ENCODE measurements around the gene ADGRD1. TPM values are rescaled to one million over a fixed set of nuclear protein-coding genes. Genes with fewer than 3 reads are reported as not detected.
A peak's percentile ranks its signal among the peaks of the same experiment; 100 is the strongest.

ADGRD1 gene
- total RNA-seq, 1 donor from 2014 or later: 8.4 TPM

- no peak overlapping the region for H3K27ac Mint-ChIP-seq
- no peak for DNase-seq (ENCODE audit: low spot score)
- intact Hi-C loops (cut with micrococcal nuclease): no loop called here
- peaks cover 12% of the 10 kb centered on the region for H3K4me1 Mint-ChIP-seq (ENCODE audit: low read depth)
- H3K27me3 Mint-ChIP-seq (ENCODE audit: low read depth): peaks cover 7% of the 10 kb centered on the region
- H3K4me3 Mint-ChIP-seq (ENCODE audit: low read depth): no peak overlapping the region
- H3K9me3 Mint-ChIP-seq: no peaks in the 10 kb centered on the region
- H3K36me3 Mint-ChIP-seq (ENCODE audit: low read depth): no peaks in the 10 kb centered on the region
Measured at GRCh38 chr12:131052063-131052781, 98.5 kb downstream of the ADGRD1 start.

GRCh38 chr12:131052929-131053328, 99.2 kb downstream of the ADGRD1 start:
- no peak overlapping the region for H3K27ac Mint-ChIP-seq
- peaks cover 8% of the 10 kb centered on the region for H3K27me3 Mint-ChIP-seq (ENCODE audit: low read depth)
- no peaks in the 10 kb centered on the region for H3K36me3 Mint-ChIP-seq (ENCODE audit: low read depth)
- no peak for DNase-seq (ENCODE audit: low spot score)
- intact Hi-C loops (cut with micrococcal nuclease): no loop called here
- peaks cover 12% of the 10 kb centered on the region for H3K4me1 Mint-ChIP-seq (ENCODE audit: low read depth)
- no peaks in the 10 kb centered on the region for H3K9me3 Mint-ChIP-seq
- no peak overlapping the region for H3K4me3 Mint-ChIP-seq (ENCODE audit: low read depth)

- H3K27me3 Mint-ChIP-seq (ENCODE audit: low read depth): peaks cover 9% of the 10 kb centered on the region
- intact Hi-C loops (cut with micrococcal nuclease): no loop called here
- no peaks in the 10 kb centered on the region for H3K9me3 Mint-ChIP-seq
- H3K36me3 Mint-ChIP-seq (ENCODE audit: low read depth): no peaks in the 10 kb centered on the region
- no peak overlapping the region for H3K4me3 Mint-ChIP-seq (ENCODE audit: low read depth)
- no peak overlapping the region for H3K27ac Mint-ChIP-seq
- H3K4me1 Mint-ChIP-seq (ENCODE audit: low read depth): peaks cover 12% of the 10 kb centered on the region
- DNase-seq (ENCODE audit: low spot score): no peak
Measured at GRCh38 chr12:131053567-131053966, 99.9 kb downstream of the ADGRD1 start.

- intact Hi-C loops (cut with micrococcal nuclease): no loop called here
Measured at GRCh38 chr12:131054345-131055092, 100.8 kb downstream of the ADGRD1 start.

GRCh38 chr12:131055093-131055465, 101.4 kb downstream of the ADGRD1 start:
- H3K4me3 Mint-ChIP-seq (ENCODE audit: low read depth): no peak overlapping the region
- no peak for DNase-seq (ENCODE audit: low spot score)
- H3K27me3 Mint-ChIP-seq (ENCODE audit: low read depth): peaks cover 9% of the 10 kb centered on the region
- peak overlapping the region; percentile 50 for H3K27ac Mint-ChIP-seq
- intact Hi-C loops (cut with micrococcal nuclease): no loop called here
- H3K36me3 Mint-ChIP-seq (ENCODE audit: low read depth): no peaks in the 10 kb centered on the region
- no peaks in the 10 kb centered on the region for H3K9me3 Mint-ChIP-seq
- H3K4me1 Mint-ChIP-seq (ENCODE audit: low read depth): peaks cover 12% of the 10 kb centered on the region

More at GRCh38 chr12:131054345-131055092, 100.8 kb downstream of the ADGRD1 start:
- Mint-ChIP-seq H3K4me1 (ENCODE audit: low read depth) (peaks cover 12% of the 10 kb centered on the region), H3K27ac (no peak overlapping the region), H3K27me3 (ENCODE audit: low read depth) (peaks cover 9% of the 10 kb centered on the region), H3K36me3 (ENCODE audit: low read depth) (no peaks in the 10 kb centered on the region), H3K4me3 (ENCODE audit: low read depth) (no peak overlapping the region), H3K9me3 (no peaks in the 10 kb centered on the region)
- DNase-seq (ENCODE audit: low spot score): no peak

- Mint-ChIP-seq H3K27me3 (ENCODE audit: low read depth) (peaks cover 9% of the 10 kb centered on the region), H3K27ac (peak overlapping the region; percentile 50), H3K36me3 (ENCODE audit: low read depth) (no peaks in the 10 kb centered on the region), H3K4me1 (ENCODE audit: low read depth) (peaks cover 12% of the 10 kb centered on the region), H3K4me3 (ENCODE audit: low read depth) (no peak overlapping the region), H3K9me3 (no peaks in the 10 kb centered on the region)
- no peak for DNase-seq (ENCODE audit: low spot score)
- intact Hi-C loops (cut with micrococcal nuclease): no loop called here
Measured at GRCh38 chr12:131055596-131056233, 102.0 kb downstream of the ADGRD1 start.

GRCh38 chr12:131056626-131057025, 102.9 kb downstream of the ADGRD1 start:
- intact Hi-C loops (cut with micrococcal nuclease): no loop called here
- H3K27me3 Mint-ChIP-seq (ENCODE audit: low read depth): peaks cover 12% of the 10 kb centered on the region
- no peak for DNase-seq (ENCODE audit: low spot score)
- H3K9me3 Mint-ChIP-seq: no peaks in the 10 kb centered on the region
- peaks cover 12% of the 10 kb centered on the region for H3K4me1 Mint-ChIP-seq (ENCODE audit: low read depth)
- H3K36me3 Mint-ChIP-seq (ENCODE audit: low read depth): no peaks in the 10 kb centered on the region
- no peak overlapping the region for H3K4me3 Mint-ChIP-seq (ENCODE audit: low read depth)
- no peak overlapping the region for H3K27ac Mint-ChIP-seq

- no peak overlapping the region for H3K27ac Mint-ChIP-seq
- H3K9me3 Mint-ChIP-seq: no peaks in the 10 kb centered on the region
- no peak overlapping the region for H3K4me3 Mint-ChIP-seq (ENCODE audit: low read depth)
- peaks cover 12% of the 10 kb centered on the region for H3K4me1 Mint-ChIP-seq (ENCODE audit: low read depth)
- intact Hi-C loops (cut with micrococcal nuclease): no loop called here
- H3K27me3 Mint-ChIP-seq (ENCODE audit: low read depth): peaks cover 12% of the 10 kb centered on the region
- no peaks in the 10 kb centered on the region for H3K36me3 Mint-ChIP-seq (ENCODE audit: low read depth)
- DNase-seq (ENCODE audit: low spot score): no peak
Measured at GRCh38 chr12:131057211-131057721, 103.6 kb downstream of the ADGRD1 start.

GRCh38 chr12:131057722-131058515, 104.2 kb downstream of the ADGRD1 start:
- no peaks in the 10 kb centered on the region for H3K36me3 Mint-ChIP-seq (ENCODE audit: low read depth)
- H3K4me3 Mint-ChIP-seq (ENCODE audit: low read depth): no peak overlapping the region
- peaks cover 12% of the 10 kb centered on the region for H3K27me3 Mint-ChIP-seq (ENCODE audit: low read depth)
- no peaks in the 10 kb centered on the region for H3K9me3 Mint-ChIP-seq
- intact Hi-C loops (cut with micrococcal nuclease): no loop called here
- no peak for DNase-seq (ENCODE audit: low spot score)
- no peak overlapping the region for H3K27ac Mint-ChIP-seq
- H3K4me1 Mint-ChIP-seq (ENCODE audit: low read depth): peaks cover 12% of the 10 kb centered on the region

GRCh38 chr12:131058700-131059099, 105.0 kb downstream of the ADGRD1 start:
- no peaks in the 10 kb centered on the region for H3K9me3 Mint-ChIP-seq
- peaks cover 16% of the 10 kb centered on the region for H3K27me3 Mint-ChIP-seq (ENCODE audit: low read depth)
- no peak for DNase-seq (ENCODE audit: low spot score)
- no peak overlapping the region for H3K4me3 Mint-ChIP-seq (ENCODE audit: low read depth)
- H3K27ac Mint-ChIP-seq: no peak overlapping the region
- H3K4me1 Mint-ChIP-seq (ENCODE audit: low read depth): peaks cover 12% of the 10 kb centered on the region
- H3K36me3 Mint-ChIP-seq (ENCODE audit: low read depth): no peaks in the 10 kb centered on the region
- intact Hi-C loops (cut with micrococcal nuclease): no loop called here

- peaks cover 16% of the 10 kb centered on the region for H3K27me3 Mint-ChIP-seq (ENCODE audit: low read depth)
- DNase-seq (ENCODE audit: low spot score): no peak
- no peak overlapping the region for H3K4me3 Mint-ChIP-seq (ENCODE audit: low read depth)
- peaks cover 7% of the 10 kb centered on the region for H3K4me1 Mint-ChIP-seq (ENCODE audit: low read depth)
- intact Hi-C loops (cut with micrococcal nuclease): no loop called here
- no peak overlapping the region for H3K27ac Mint-ChIP-seq
- no peaks in the 10 kb centered on the region for H3K36me3 Mint-ChIP-seq (ENCODE audit: low read depth)
- H3K9me3 Mint-ChIP-seq: no peaks in the 10 kb centered on the region
Measured at GRCh38 chr12:131060011-131060703, 106.5 kb downstream of the ADGRD1 start.
